ENCODE measurements around the gene ADAMTS19. TPM values are rescaled to one million over a fixed set of nuclear protein-coding genes. Genes with fewer than 3 reads are reported as not detected.

ADAMTS19 gene
- total RNA-seq, 4 donors from 2014 or later = 0.42 to 12.0 (median 2.7) TPM; not detected in 1

GRCh38 chr5:129773376-129773775, 313.3 kb downstream of the ADAMTS19 start:
- no peaks in the 10 kb centered on the region for H3K27me3 ChIP-seq
- DNase-seq (ENCODE audit: low spot score in 2 of 2) = no peak
- WGBS, 2 donors = 91 to 94% methylated on average over 5 of the region's 5 CpGs
- H3K27ac ChIP-seq = no peak overlapping the region
- H3K4me1 ChIP-seq = peaks cover 0 to 3% (median 0%) of the 10 kb centered on the region in 4 donors
- TF ChIP-seq POLR2A (IDR thresholded peaks at IDR 0.05) (no peak), CTCF (IDR thresholded peaks at IDR 0.05) (no peak)
- peaks cover 0 to 3% (median 0%) of the 10 kb centered on the region in 4 donors for H3K9me3 ChIP-seq
- H3K36me3 ChIP-seq = no peaks in the 10 kb centered on the region
- H3K4me3 ChIP-seq = no peak overlapping the region

- 84 to 87% methylated on average over 2 of the region's 2 CpGs for WGBS, 2 donors
- Histone ChIP-seq H3K36me3 (no peaks in the 10 kb centered on the region), H3K27ac (no peak overlapping the region), H3K4me3 (no peak overlapping the region), H3K27me3 (no peaks in the 10 kb centered on the region), H3K4me1 (no peaks in the 10 kb centered on the region), H3K9me3 (peaks cover 0 to 4% (median 0%) of the 10 kb centered on the region in 4 donors)
- TF ChIP-seq CTCF (IDR thresholded peaks at IDR 0.05) (no peak), EP300 (IDR thresholded peaks at IDR 0.05) (no peak), POLR2A (IDR thresholded peaks at IDR 0.05) (no peak)
- DNase-seq (ENCODE audit: low spot score in 2 of 2) = no peak
These were observed 321.5 kb downstream of the ADAMTS19 start for GRCh38 chr5:129781594-129781993.

All from tibial nerve (tissue), 4 donors.